K562 (cell line): Measurements from ENCODE around the gene LMTK2. TPM values are rescaled to one million over a fixed set of nuclear protein-coding genes. Genes with fewer than 3 reads are reported as not detected.

Experiments used
- ATAC-seq: fragments of 200-7000 bp; cut with Tn5 transposase; 3 replicates; pipeline ENCODE4 v1.9.1; 2020; ENCODE audit warnings: moderate library complexity
- BruUV-seq: library from RNA; stranded (reverse); fragments of 400-500 nt; replicated peaks from 2 replicates; lab custom pipeline; 2021; lab: Mats Ljungman, UMichigan
- CTCF ChIA-PET: fragments of 300-600 bp; formaldehyde crosslinking; extraction: SDS; loops from one replicate; lab custom pipeline; 2021; ENCODE audit warnings: low intra/inter-chr PET ratio; lab: Yijun Ruan, JAX
- POLR2A ChIA-PET: fragments of 300-600, 350-650 bp; sonication (Branson Sonifier 250); formaldehyde crosslinking; extraction: SDS; loops from one replicate; lab custom pipeline; 2021; ENCODE audit warnings: antibody characterized with exemption, inconsistent platforms; lab: Yijun Ruan, JAX
- DNase-seq, 4 experiments: peaks; one replicate each; pipeline versions ENCODE4 v3.0.0 to v3.0.0-alpha.2; 2011 to 2018; ENCODE audit warnings: low spot score in 3 of 4, mixed read lengths in 3 of 4; ENCODE audit errors: extremely low read depth in 1 of 4
- FAIRE-seq: peaks from 2 replicates; lab custom pipeline; 2011; peaks lifted over from hg19 to GRCh38; lab: Jason Lieb, UNC
- H2AFZ ChIP-seq: 2 replicates; pipeline ENCODE4 v1.6.0; 2011; ENCODE audit warnings: low read depth, low read length, control low read depth, inconsistent platforms
- H3K27ac ChIP-seq: fragments of 200-600 bp; 3 replicates; pipeline ENCODE4 v1.8.0; 2011; ENCODE audit warnings: low read depth, mild to moderate bottlenecking, control low read depth, inconsistent platforms, low read length, moderate library complexity, mixed read lengths; ENCODE audit errors: extremely low read depth
- H3K27me3 ChIP-seq, 2 experiments: fragments of 300-600 bp in 1 of 2; 2 replicates in 1 of 2; 3 replicates in 1 of 2; pipeline versions ENCODE4 v1.6.0 to v1.8.0; 2011; ENCODE audit warnings: inconsistent platforms in 2 of 2, low read length in 2 of 2, mild to moderate bottlenecking in 1 of 2, mixed read lengths in 1 of 2, moderate library complexity in 1 of 2; ENCODE audit not compliant: control insufficient read depth in 2 of 2, insufficient read depth in 2 of 2
- H3K36me3 ChIP-seq: fragments of 300-600 bp; 3 replicates; pipeline ENCODE4 v1.8.0; 2011; ENCODE audit warnings: mild to moderate bottlenecking, low read length, inconsistent platforms; ENCODE audit not compliant: control insufficient read depth, insufficient read depth
- H3K4me1 ChIP-seq, 2 experiments: fragments of 200-600 bp in 1 of 2; replicated peaks in 1 of 2; 2 replicates in 1 of 2; 3 replicates in 1 of 2; pipeline versions ENCODE4 v1.5.1 to v1.8.0; 2011; ENCODE audit warnings: inconsistent platforms in 2 of 2, low read length in 2 of 2, mild to moderate bottlenecking in 1 of 2, mixed read lengths in 1 of 2, moderate library complexity in 1 of 2; ENCODE audit not compliant: control insufficient read depth in 2 of 2, insufficient read depth in 2 of 2
- H3K4me2 ChIP-seq: 2 replicates; pipeline ENCODE4 v1.6.1; 2011; ENCODE audit warnings: low read length, control low read depth, inconsistent platforms, mixed read lengths; ENCODE audit not compliant: insufficient read depth
- H3K4me3 ChIP-seq: fragments of 200-600 bp; sonication (generic), shearing (Covaris generic); 2 replicates; pipeline ENCODE4 v1.5.1; 2016; ENCODE audit warnings: control low read depth, inconsistent platforms
- H3K79me2 ChIP-seq: fragments of 200-600 bp; 3 replicates; pipeline ENCODE4 v1.8.0; 2011; ENCODE audit warnings: low read length, inconsistent platforms; ENCODE audit not compliant: control insufficient read depth, insufficient read depth
- H3K9ac ChIP-seq, 2 experiments: 2 replicates each; pipeline versions ENCODE4 v1.6.0 to v1.6.1; 2011; ENCODE audit warnings: low read depth in 2 of 2, low read length in 2 of 2, control low read depth in 1 of 2, inconsistent platforms in 1 of 2, mild to moderate bottlenecking in 1 of 2, mixed read lengths in 1 of 2; ENCODE audit not compliant: insufficient read depth in 1 of 2
- H3K9me1 ChIP-seq: one replicate; pipeline ENCODE4 v1.6.0; 2011; ENCODE audit warnings: inconsistent platforms, mild to moderate bottlenecking, low read length, moderate library complexity; ENCODE audit not compliant: control insufficient read depth, insufficient read depth
- H3K9me3 ChIP-seq: replicated peaks from 2 replicates; pipeline ENCODE4 v1.5.1; 2011; ENCODE audit warnings: low read depth, low read length, inconsistent platforms; ENCODE audit not compliant: control insufficient read depth, insufficient read depth
- H4K20me1 ChIP-seq: replicated peaks from 2 replicates; pipeline ENCODE4 v1.6.1; 2011; ENCODE audit warnings: low read length, inconsistent platforms, mixed read lengths; ENCODE audit not compliant: control insufficient read depth, insufficient read depth
- BCL6 ChIP-seq: fragments of 250-450 bp; sonication (Bioruptor Pico); IDR thresholded peaks from 2 replicates; pipeline ENCODE4 v1.4.0; 2020
- NCOA1 ChIP-seq: fragments of 450-650 bp; IDR thresholded peaks from 2 replicates; pipeline ENCODE4 v1.6.1; 2016; ENCODE audit warnings: low read depth
- NR2F6 ChIP-seq: fragments of 450-650 bp; formaldehyde crosslinking; IDR thresholded peaks from 2 replicates; pipeline ENCODE4 v1.4.0; 2020; ENCODE audit warnings: mild to moderate bottlenecking
- STAT5A ChIP-seq: IDR thresholded peaks from 2 replicates; pipeline ENCODE4 v1.6.1; 2012; ENCODE audit warnings: low read length, inconsistent platforms, borderline replicate concordance
- TAL1 ChIP-seq: fragments of 450-650 bp; IDR thresholded peaks from 2 replicates; pipeline ENCODE4 v1.6.1; 2016; ENCODE audit warnings: mild to moderate bottlenecking
- ZNF175 ChIP-seq: fragments of 200-800 bp; sonication (Bioruptor generic); IDR thresholded peaks from 2 replicates; pipeline ENCODE4 v1.6.1; 2016; ENCODE audit warnings: low read depth, mild to moderate bottlenecking, missing genetic modification characterization, missing compliant biosample characterization
- ZNF79 ChIP-seq: fragments of 250-450 bp; sonication (Bioruptor Pico); IDR thresholded peaks from 2 replicates; pipeline ENCODE4 v1.4.0; 2020; ENCODE audit warnings: low read depth, mild to moderate bottlenecking, moderate library complexity
- WGBS: fragments of 100-300 bp; shearing (Covaris generic); methylation state at CpG from one replicate; pipeline ENCODE4 v1.1.6; 2016; ENCODE audit warnings: low coverage, mixed read lengths; ENCODE audit not compliant: insufficient coverage; ENCODE audit errors: missing lambda C conversion rate; 5-methylcytosine and 5-hydroxymethylcytosine counted together
- in situ Hi-C: fragments of 300-500 bp; cut with MboI; formaldehyde crosslinking; loops from 4 replicates; pipeline ENCODE4 v1.15.0; 2018; ENCODE audit warnings: inconsistent platforms, mixed read lengths
- intact Hi-C: fragments of 100-400 bp; cut with micrococcal nuclease; formaldehyde crosslinking; loops from 2 replicates; pipeline ENCODE4 v1.14.2; 2022
- polyA plus RNA-seq, 8 experiments: library from polyadenylated mRNA; depleted of rRNA in 4 of 8; stranded (reverse) in 5 of 8; unstranded in 3 of 8; fragments of >200 nt; fragmentation: Nextera tagmentation in 2 of 8; fragmentation: Illumina TruSeq in 1 of 8; extraction: Ambion mirVana in 2 of 8; extraction: Trizol in 1 of 8; gene quantifications; 2 replicates each; pipeline versions ENCODE4 v1.2.1 to v1.2.3, GENCODE V29; 2011 to 2014; ENCODE audit warnings: inconsistent platforms in 1 of 8, missing spikeins in 1 of 8
- total RNA-seq, 7 experiments: library from RNA; depleted of rRNA in 6 of 7; stranded (reverse); fragments of >200 nt in 6 of 7; fragmentation: Illumina TruSeq in 2 of 7; extraction: Trizol in 2 of 7; gene quantifications; 2 replicates each; pipeline versions ENCODE4 v1.2.1 to v1.2.3, GENCODE V29; 2011 to 2021; ENCODE audit warnings: low replicate concordance in 1 of 7
- TF ChIP-seq, protein P1 (sequence below): fragments of 450-650 bp; formaldehyde crosslinking; IDR thresholded peaks from 2 replicates; pipeline ENCODE4 v1.4.0; 2020; ENCODE audit warnings: mild to moderate bottlenecking, moderate library complexity

LMTK2 gene
- total and polyA plus RNA-seq, 9 of the 15 experiments (the other 6 are each of a cell fraction or from before 2014, with no cell fraction given), result 0.78 to 16.4 (median 6.3) TPM

- no peaks in the 10 kb centered on the region; the same call in 1 of the 2 replicates for H4K20me1 ChIP-seq
- BruUV-seq, result no TSS peak
- H3K79me2 ChIP-seq, result peaks cover 21% of the 10 kb centered on the region
- in situ Hi-C loops, result no loop called here
- intact Hi-C loops, result no loop called here
- H3K27me3 ChIP-seq, result no peaks in the 10 kb centered on the region
- H3K4me3 ChIP-seq, result no peak overlapping the region
- H3K9me3 ChIP-seq, result no peaks in the 10 kb centered on the region
- ChIA-PET POLR2A (interaction anchor here (0.8 to 1.0 kb wide), 2 partner anchors 15 to 25 kb away, joined by 3 to 4 read pairs; no protein-coding TSS in a partner anchor), CTCF (no interaction called here)
- DNase-seq (no peak), FAIRE-seq (no peak), ATAC-seq (no peak)
- no peak overlapping the region for H3K9ac ChIP-seq
- no peaks in the 10 kb centered on the region for H3K9me1 ChIP-seq
- no peak overlapping the region for H3K27ac ChIP-seq
- H3K4me1 ChIP-seq, result peaks cover 0 to 4% of the 10 kb centered on the region in 2 experiments; a peak in 3 of 5 replicates
- no peak overlapping the region for H3K4me2 ChIP-seq
- no peak for TF ChIP-seq TAL1
- TF ChIP-seq ZNF79 (CRISPR knock-in tag), result no peak
- TF ChIP-seq BCL6 (CRISPR knock-in tag), result no peak
- TF ChIP-seq NCOA1, result no peak
- no peak for TF ChIP-seq STAT5A
- no peak for TF ChIP-seq NR2F6 (CRISPR knock-in tag)
- TF ChIP-seq ZNF175 (CRISPR knock-in tag), result no peak
- TF ChIP-seq, protein P1, sequence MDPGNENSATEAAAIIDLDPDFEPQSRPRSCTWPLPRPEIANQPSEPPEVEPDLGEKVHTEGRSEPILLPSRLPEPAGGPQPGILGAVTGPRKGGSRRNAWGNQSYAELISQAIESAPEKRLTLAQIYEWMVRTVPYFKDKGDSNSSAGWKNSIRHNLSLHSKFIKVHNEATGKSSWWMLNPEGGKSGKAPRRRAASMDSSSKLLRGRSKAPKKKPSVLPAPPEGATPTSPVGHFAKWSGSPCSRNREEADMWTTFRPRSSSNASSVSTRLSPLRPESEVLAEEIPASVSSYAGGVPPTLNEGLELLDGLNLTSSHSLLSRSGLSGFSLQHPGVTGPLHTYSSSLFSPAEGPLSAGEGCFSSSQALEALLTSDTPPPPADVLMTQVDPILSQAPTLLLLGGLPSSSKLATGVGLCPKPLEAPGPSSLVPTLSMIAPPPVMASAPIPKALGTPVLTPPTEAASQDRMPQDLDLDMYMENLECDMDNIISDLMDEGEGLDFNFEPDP (CRISPR knock-in tag), result no peak
- no peaks in the 10 kb centered on the region; the same call in 2 of the 3 replicates for H3K36me3 ChIP-seq
- H2AFZ ChIP-seq, result no peak overlapping the region
- 74% methylated on average over 13 of the region's 13 CpGs for WGBS
Observed at GRCh38 chr7:98126311-98127142, 19.9 kb downstream of the LMTK2 start.
